Vagina (tissue), 2 donors: ENCODE measurements around the gene SMC1B. TPM values are rescaled to one million over a fixed set of nuclear protein-coding genes. Genes with fewer than 3 reads are reported as not detected.

Experiments used
- DNase-seq, 2 donors: peaks; one replicate each; pipeline ENCODE4 v3.0.0-alpha.2; 2017; ENCODE audit errors: extremely low spot score in 2 of 2
- H3K27ac ChIP-seq: fragments of 200-600 bp; sonication (generic); one replicate; pipeline ENCODE4 v1.5.1; 2019
- H3K27me3 ChIP-seq: fragments of 200-600 bp; sonication (generic); one replicate; pipeline ENCODE4 v1.5.1; 2019
- H3K36me3 ChIP-seq, 2 donors: fragments of 200-600 bp; sonication (generic); one replicate each; pipeline ENCODE4 v1.5.1; 2017 to 2019
- H3K4me1 ChIP-seq: fragments of 200-600 bp; sonication (generic); one replicate; pipeline ENCODE4 v1.5.1; 2019
- H3K4me3 ChIP-seq, 2 donors: fragments of 200-600 bp; sonication (generic); 1 replicate in 1 of 2; 2 replicates in 1 of 2; pipeline ENCODE4 v1.5.1; 2016 to 2019
- H3K9me3 ChIP-seq: fragments of 200-600 bp; sonication (generic); one replicate; pipeline ENCODE4 v1.5.1; 2019
- POLR2A ChIP-seq, 2 donors: fragments of 450-650 bp; IDR thresholded peaks; one replicate each; pipeline ENCODE4 v1.6.1; 2017; ENCODE audit warnings: antibody characterized with exemption in 2 of 2, mild to moderate bottlenecking in 2 of 2, moderate library complexity in 2 of 2
- POLR2AphosphoS5 ChIP-seq, 2 donors: sonication (generic); formaldehyde crosslinking; IDR thresholded peaks; one replicate each; pipeline ENCODE4 v1.9.0; 2017; ENCODE audit warnings: antibody characterized with exemption in 2 of 2, mild to moderate bottlenecking in 2 of 2, low read depth in 1 of 2; ENCODE audit not compliant: insufficient read depth in 1 of 2
- intact Hi-C: fragments of 100-400 bp; cut with DNase I; formaldehyde crosslinking; loops from one replicate; pipeline ENCODE4 v1.15.1; 2023
- total RNA-seq: library from RNA; depleted of rRNA; stranded (reverse); fragments of >200 nt; gene quantifications from one replicate; pipeline ENCODE4 v1.2.3, GENCODE V29; 2016
- TF ChIP-seq, protein P1 (sequence below), 3 experiments: fragments of 450-650 bp in 2 of 3; fragments of 200-600 bp in 1 of 3; sonication (generic) in 1 of 3; IDR thresholded peaks; one replicate each; pipeline ENCODE4 v1.5.1; 2017 to 2019; ENCODE audit warnings: antibody characterized with exemption in 3 of 3, mild to moderate bottlenecking in 2 of 3, moderate library complexity in 2 of 3

The SMC1B gene
- total RNA-seq, 1 donor from 2014 or later = not detected

DNA sequence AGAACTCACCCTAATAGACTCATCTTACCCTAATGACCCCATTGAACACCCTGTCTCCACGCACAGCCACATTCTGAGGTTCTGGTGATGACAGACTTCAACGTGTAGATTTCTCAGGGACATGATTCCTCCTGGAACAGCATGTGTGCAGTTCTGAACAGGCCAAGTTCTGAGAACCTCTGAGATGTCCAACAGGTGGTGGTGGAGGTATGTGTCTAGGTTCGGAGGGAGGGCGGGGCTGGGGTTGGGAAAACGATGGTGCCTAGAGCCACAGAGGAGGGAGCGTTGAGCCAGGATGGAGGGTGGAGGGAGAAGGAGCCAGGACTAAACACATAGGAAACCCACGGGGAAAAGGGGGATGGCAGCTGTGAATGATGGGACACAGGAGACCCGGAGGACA lies 45.8 kb upstream of the SMC1B start:
- Histone ChIP-seq H3K27ac (peak overlapping the region; percentile 84), H3K27me3 (no peaks in the 10 kb centered on the region), H3K9me3 (no peaks in the 10 kb centered on the region), H3K4me1 (peaks cover 37% of the 10 kb centered on the region), H3K4me3 (no peak overlapping the region), H3K36me3 (no peaks in the 10 kb centered on the region)
- intact Hi-C loops = no loop called here
- TF ChIP-seq, protein P1, sequence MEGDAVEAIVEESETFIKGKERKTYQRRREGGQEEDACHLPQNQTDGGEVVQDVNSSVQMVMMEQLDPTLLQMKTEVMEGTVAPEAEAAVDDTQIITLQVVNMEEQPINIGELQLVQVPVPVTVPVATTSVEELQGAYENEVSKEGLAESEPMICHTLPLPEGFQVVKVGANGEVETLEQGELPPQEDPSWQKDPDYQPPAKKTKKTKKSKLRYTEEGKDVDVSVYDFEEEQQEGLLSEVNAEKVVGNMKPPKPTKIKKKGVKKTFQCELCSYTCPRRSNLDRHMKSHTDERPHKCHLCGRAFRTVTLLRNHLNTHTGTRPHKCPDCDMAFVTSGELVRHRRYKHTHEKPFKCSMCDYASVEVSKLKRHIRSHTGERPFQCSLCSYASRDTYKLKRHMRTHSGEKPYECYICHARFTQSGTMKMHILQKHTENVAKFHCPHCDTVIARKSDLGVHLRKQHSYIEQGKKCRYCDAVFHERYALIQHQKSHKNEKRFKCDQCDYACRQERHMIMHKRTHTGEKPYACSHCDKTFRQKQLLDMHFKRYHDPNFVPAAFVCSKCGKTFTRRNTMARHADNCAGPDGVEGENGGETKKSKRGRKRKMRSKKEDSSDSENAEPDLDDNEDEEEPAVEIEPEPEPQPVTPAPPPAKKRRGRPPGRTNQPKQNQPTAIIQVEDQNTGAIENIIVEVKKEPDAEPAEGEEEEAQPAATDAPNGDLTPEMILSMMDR (IDR thresholded peaks at IDR 0.05) = no peak
- TF ChIP-seq POLR2A (IDR thresholded peaks at IDR 0.05) (no peak), POLR2AphosphoS5 (IDR thresholded peaks at IDR 0.05; ENCODE audit: insufficient read depth in 1 of 2, low read depth in 1 of 2) (no peak)
- DNase-seq = no peak

DNA sequence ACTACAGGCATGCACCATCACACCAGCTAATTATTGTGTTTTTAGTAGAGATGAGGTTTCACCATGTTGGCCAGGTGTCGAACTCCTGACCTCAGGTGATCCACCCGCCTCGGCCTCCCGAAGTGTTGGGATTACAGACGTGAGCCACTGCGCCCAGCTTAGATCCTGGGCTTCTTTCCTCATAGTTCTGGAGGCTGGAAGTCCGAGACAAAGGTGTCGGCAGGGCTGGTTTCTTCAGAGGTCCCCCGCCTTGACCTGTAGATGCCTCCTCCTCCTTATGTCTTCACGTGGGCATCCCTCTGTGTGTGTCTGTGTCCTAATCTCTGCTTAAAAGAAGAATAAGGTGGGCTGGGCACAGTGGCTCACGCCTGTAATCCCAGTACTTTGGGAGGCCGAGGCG lies 45.1 kb upstream of the SMC1B start:
- intact Hi-C loops = no loop called here
- H3K27me3 ChIP-seq = no peaks in the 10 kb centered on the region
- no peak overlapping the region for H3K4me3 ChIP-seq
- H3K4me1 ChIP-seq = peaks cover 37% of the 10 kb centered on the region
- DNase-seq = no peak
- no peaks in the 10 kb centered on the region for H3K36me3 ChIP-seq
- H3K9me3 ChIP-seq = no peaks in the 10 kb centered on the region
- peak overlapping the region; percentile 67 for H3K27ac ChIP-seq
- TF ChIP-seq POLR2AphosphoS5 (IDR thresholded peaks at IDR 0.05; ENCODE audit: insufficient read depth in 1 of 2, low read depth in 1 of 2) (no peak), POLR2A (IDR thresholded peaks at IDR 0.05) (no peak)

DNA sequence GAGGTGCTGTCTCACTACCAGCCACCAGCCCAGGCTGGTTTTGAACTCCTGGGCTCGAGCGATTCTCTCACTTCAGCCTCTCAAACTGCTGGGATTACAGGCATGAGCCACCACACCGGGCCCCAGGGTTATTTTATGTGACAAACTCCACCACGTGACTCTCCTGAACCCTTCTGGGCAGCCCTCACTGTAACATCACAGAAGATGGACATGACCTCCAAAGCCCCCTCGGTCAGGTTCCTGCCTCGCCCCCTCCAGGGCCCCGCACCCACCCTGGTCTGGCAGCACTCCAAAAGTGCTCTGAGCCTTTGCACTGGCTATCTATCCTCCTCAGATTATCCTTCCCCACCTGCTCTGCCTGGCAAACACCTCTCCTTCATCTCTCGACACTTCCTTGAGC lies 43.4 kb upstream of the SMC1B start:
- Histone ChIP-seq H3K4me3 (no peak overlapping the region), H3K36me3 (no peaks in the 10 kb centered on the region), H3K9me3 (no peaks in the 10 kb centered on the region), H3K4me1 (peaks cover 47% of the 10 kb centered on the region), H3K27me3 (no peaks in the 10 kb centered on the region), H3K27ac (peak overlapping the region; percentile 67)
- TF ChIP-seq POLR2A (IDR thresholded peaks at IDR 0.05) = no peak
- TF ChIP-seq POLR2AphosphoS5 (IDR thresholded peaks at IDR 0.05; ENCODE audit: insufficient read depth in 1 of 2, low read depth in 1 of 2) = no peak
- TF ChIP-seq, protein P1 (IDR thresholded peaks at IDR 0.05) = no peak
- no peak for DNase-seq
- intact Hi-C loops = no loop called here

DNA sequence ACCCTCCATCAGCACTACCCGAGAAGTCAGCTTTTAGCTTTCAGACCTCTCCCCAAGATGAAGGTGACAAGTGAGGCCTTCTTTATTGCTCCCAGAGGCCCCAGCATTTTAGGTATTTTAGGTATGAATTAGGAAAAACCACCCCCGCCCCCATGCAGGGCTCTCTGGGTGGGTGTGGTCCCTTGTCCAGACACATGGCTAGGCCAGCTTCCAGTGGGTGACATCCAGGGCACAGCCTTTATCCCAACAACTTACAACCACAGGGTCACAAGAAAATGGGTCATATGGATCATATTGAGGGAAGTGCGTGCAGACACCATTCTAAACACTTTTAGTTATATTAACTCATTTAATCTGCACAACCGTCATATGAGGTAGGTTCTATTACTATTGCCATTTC lies 42.2 kb upstream of the SMC1B start:
- no peak overlapping the region for H3K4me3 ChIP-seq
- peak overlapping the region; percentile 67 for H3K27ac ChIP-seq

DNA sequence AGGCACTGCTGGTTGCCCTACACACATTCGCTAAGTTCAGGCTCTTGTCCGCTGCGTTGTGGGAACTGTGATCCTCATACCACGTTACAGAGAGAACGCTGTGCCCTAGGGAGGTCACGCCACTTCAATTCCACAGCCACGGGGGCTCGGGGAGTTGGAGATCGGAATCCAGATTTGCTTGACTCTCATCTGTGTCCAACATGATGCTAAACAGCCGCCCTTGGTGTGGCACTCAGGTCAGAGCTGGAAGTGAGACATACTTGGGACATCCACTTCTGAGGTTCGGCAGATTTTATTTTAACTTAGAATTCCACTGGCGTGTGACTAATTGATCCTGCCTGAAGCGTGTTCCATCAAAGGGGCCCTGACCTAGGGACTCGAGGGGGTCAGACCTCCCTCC lies 41.8 kb upstream of the SMC1B start:
- H3K36me3 ChIP-seq = no peaks in the 10 kb centered on the region
- peak overlapping the region; percentile 67 for H3K27ac ChIP-seq
- no peak overlapping the region for H3K4me3 ChIP-seq

More for the DNA sequence above, 42.2 kb upstream of the SMC1B start:
- Histone ChIP-seq H3K9me3 (no peaks in the 10 kb centered on the region), H3K27me3 (no peaks in the 10 kb centered on the region), H3K4me1 (peaks cover 52% of the 10 kb centered on the region), H3K36me3 (no peaks in the 10 kb centered on the region)
- no peak for TF ChIP-seq POLR2A (IDR thresholded peaks at IDR 0.05)
- no peak for DNase-seq
- intact Hi-C loops = no loop called here

GRCh38 chr22:45454275-45454674 lies 40.9 kb upstream of the SMC1B start:
- Histone ChIP-seq H3K27me3 (no peaks in the 10 kb centered on the region), H3K36me3 (no peaks in the 10 kb centered on the region), H3K4me1 (peaks cover 59% of the 10 kb centered on the region), H3K9me3 (no peaks in the 10 kb centered on the region), H3K27ac (peak overlapping the region; percentile 90), H3K4me3 (no peak overlapping the region)
- TF ChIP-seq, protein P1 (IDR thresholded peaks at IDR 0.05) = no peak
- no peak for TF ChIP-seq POLR2A (IDR thresholded peaks at IDR 0.05)
- TF ChIP-seq POLR2AphosphoS5 (IDR thresholded peaks at IDR 0.05; ENCODE audit: insufficient read depth in 1 of 2, low read depth in 1 of 2) = peak in 1 of 2 donors; percentile 69
- intact Hi-C loops = loop anchor here (5.0 kb wide), 1 partner anchor 48 kb away; the partner anchor contains the start of gene FBLN1
- no peak for DNase-seq

More for the DNA sequence above, 41.8 kb upstream of the SMC1B start:
- no peaks in the 10 kb centered on the region for H3K9me3 ChIP-seq
- no peak for DNase-seq
- intact Hi-C loops = no loop called here
- no peaks in the 10 kb centered on the region for H3K27me3 ChIP-seq
- peaks cover 56% of the 10 kb centered on the region for H3K4me1 ChIP-seq
- no peak for TF ChIP-seq POLR2A (IDR thresholded peaks at IDR 0.05)
- no peak for TF ChIP-seq POLR2AphosphoS5 (IDR thresholded peaks at IDR 0.05; ENCODE audit: insufficient read depth in 1 of 2, low read depth in 1 of 2)
- TF ChIP-seq, protein P1 (IDR thresholded peaks at IDR 0.05) = no peak
